H1 (cell line): Measurements from ENCODE around the gene UVSSA.

Experiments used
- CTCF ChIP-seq, 3 experiments: IDR thresholded peaks; 1 replicate in 2 of 3; 2 replicates in 1 of 3; pipeline versions ENCODE4 v1.5.1 to v1.6.1; 2011; ENCODE audit warnings: low read length in 3 of 3, mild to moderate bottlenecking in 3 of 3, inconsistent platforms in 2 of 3, low read depth in 1 of 3, moderate library complexity in 1 of 3; ENCODE audit not compliant: insufficient read depth in 1 of 3; ENCODE audit errors: control extremely low read depth in 1 of 3
- EZH2 ChIP-seq: fragments of 200-600 bp; sonication (generic); IDR thresholded peaks from 2 replicates; pipeline ENCODE4 v1.7.1; 2012; ENCODE audit warnings: low read depth, mild to moderate bottlenecking, moderate library complexity, low read length, inconsistent platforms; ENCODE audit not compliant: severe bottlenecking
- POLR2A ChIP-seq, 2 experiments: IDR thresholded peaks; 1 replicate in 1 of 2; 2 replicates in 1 of 2; pipeline ENCODE4 v1.6.1; 2011; ENCODE audit warnings: low read depth in 2 of 2, low read length in 2 of 2, mild to moderate bottlenecking in 2 of 2; ENCODE audit errors: control extremely low read depth in 1 of 2
- POLR2AphosphoS5 ChIP-seq: IDR thresholded peaks from 2 replicates; pipeline ENCODE4 v1.6.1; 2011; ENCODE audit warnings: low read depth, low read length
- RBBP5 ChIP-seq: IDR thresholded peaks from 2 replicates; pipeline ENCODE4 v1.7.1; 2012; ENCODE audit warnings: low read depth, mild to moderate bottlenecking, inconsistent platforms, low read length, moderate library complexity, borderline replicate concordance
- RXRA ChIP-seq: IDR thresholded peaks from 2 replicates; pipeline ENCODE4 v1.6.1; 2011; ENCODE audit warnings: low read depth, mild to moderate bottlenecking, low read length, moderate library complexity; ENCODE audit not compliant: insufficient read depth
- SP1 ChIP-seq: IDR thresholded peaks from 2 replicates; pipeline ENCODE4 v1.6.1; 2011; ENCODE audit warnings: low read depth, low read length
- SRF ChIP-seq: IDR thresholded peaks from 2 replicates; pipeline ENCODE4 v1.6.1; 2011; ENCODE audit warnings: mild to moderate bottlenecking, low read depth, low read length, moderate library complexity
- TAF1 ChIP-seq: IDR thresholded peaks from 2 replicates; pipeline ENCODE4 v1.6.1; 2011; ENCODE audit warnings: mild to moderate bottlenecking, low read depth, low read length

- TF ChIP-seq POLR2AphosphoS5 = no peak
- no peak for TF ChIP-seq POLR2A (IDR thresholded peaks at IDR 0.05; ENCODE audit: control extremely low read depth in 1 of 2, low read depth in 2 of 2, low read length in 2 of 2)
- no peak for TF ChIP-seq SP1
- no peak for TF ChIP-seq RBBP5
- no peak for TF ChIP-seq EZH2
- TF ChIP-seq CTCF (IDR thresholded peaks at IDR 0.05; ENCODE audit: control extremely low read depth in 1 of 3, insufficient read depth in 1 of 3, low read depth in 1 of 3, low read length in 3 of 3) = no peak
- TF ChIP-seq RXRA = no peak
- TF ChIP-seq SRF = no peak
- TF ChIP-seq TAF1 = no peak
Measured at GRCh38 chr4:1333256-1333655, 13.8 kb upstream of the UVSSA start.
